IMR-90 (cell line): ENCODE data around the gene SLC46A2. TPM values are rescaled to one million over a fixed set of nuclear protein-coding genes. Genes with fewer than 3 reads are reported as not detected.

Experiments
- ATAC-seq: fragments of 200-7000 bp; cut with Tn5 transposase; 2 replicates; pipeline ENCODE4 v1.9.1; 2020; ENCODE audit warnings: low read depth, mild to moderate bottlenecking, moderate library complexity
- BruUV-seq: library from RNA; stranded (reverse); fragments of 400-500 nt; replicated peaks from 2 replicates; lab custom pipeline; 2021; lab: Mats Ljungman, UMichigan
- CTCF ChIA-PET: fragments of 300-600 bp; formaldehyde crosslinking; extraction: SDS; loops from one replicate; lab custom pipeline; 2021; ENCODE audit warnings: antibody characterized with exemption; lab: Yijun Ruan, JAX
- POLR2A ChIA-PET: fragments of 300-600 bp; sonication (Branson Sonifier 250); formaldehyde crosslinking; loops from one replicate; lab custom pipeline; 2022; ENCODE audit warnings: antibody characterized with exemption; ENCODE audit not compliant: unreplicated experiment; lab: Charles Lee
- DNase-seq: peaks from one replicate; pipeline ENCODE4 v3.0.0; 2013
- H2AFZ ChIP-seq: replicated peaks from 2 replicates; pipeline ENCODE3; 2013; ENCODE audit warnings: low read length, mild to moderate bottlenecking; ENCODE audit not compliant: poor library complexity
- H2AK5ac ChIP-seq: 2 replicates; pipeline ENCODE4 v1.6.1; 2013; ENCODE audit warnings: low read depth, low read length, inconsistent platforms
- H2AK9ac ChIP-seq: replicated peaks from 2 replicates; pipeline ENCODE3; 2013; ENCODE audit warnings: mild to moderate bottlenecking, low read depth, low read length, moderate library complexity; ENCODE audit not compliant: poor library complexity
- H2BK120ac ChIP-seq: 2 replicates; pipeline ENCODE4 v1.6.1; 2013; ENCODE audit warnings: low read depth, low read length, inconsistent platforms
- H2BK15ac ChIP-seq: 3 replicates; pipeline ENCODE4 v1.6.1; 2013; ENCODE audit warnings: low read depth, low read length, inconsistent platforms
- H2BK20ac ChIP-seq: 2 replicates; pipeline ENCODE4 v1.6.1; 2013; ENCODE audit warnings: low read depth, mild to moderate bottlenecking, inconsistent platforms, low read length, moderate library complexity
- H2BK5ac ChIP-seq: 2 replicates; pipeline ENCODE4 v1.6.1; 2013; ENCODE audit warnings: mild to moderate bottlenecking, low read depth, low read length, inconsistent platforms; ENCODE audit not compliant: poor library complexity, severe bottlenecking
- H3K14ac ChIP-seq: replicated peaks from 2 replicates; pipeline ENCODE4 v1.6.1; 2013; ENCODE audit warnings: low read depth, low read length, inconsistent platforms
- H3K18ac ChIP-seq: 2 replicates; pipeline ENCODE4 v1.6.1; 2013; ENCODE audit warnings: low read depth, low read length, control low read depth
- H3K23ac ChIP-seq: 2 replicates; pipeline ENCODE4 v1.6.1; 2013; ENCODE audit warnings: low read depth, low read length, inconsistent platforms
- H3K27ac ChIP-seq: 2 replicates; pipeline ENCODE4 v1.5.1; 2013; ENCODE audit warnings: mild to moderate bottlenecking, control low read depth, low read length; ENCODE audit not compliant: insufficient read depth
- H3K27me3 ChIP-seq: 2 replicates; pipeline ENCODE4 v1.6.1; 2013; ENCODE audit warnings: low read length; ENCODE audit not compliant: control insufficient read depth, insufficient read depth
- H3K36me3 ChIP-seq: 2 replicates; pipeline ENCODE4 v1.6.1; 2013; ENCODE audit warnings: low read length, mixed read lengths; ENCODE audit not compliant: control insufficient read depth, insufficient read depth
- H3K4ac ChIP-seq: 2 replicates; pipeline ENCODE4 v1.6.1; 2013; ENCODE audit warnings: low read depth, low read length, inconsistent platforms
- H3K4me1 ChIP-seq: 2 replicates; pipeline ENCODE4 v1.6.1; 2013; ENCODE audit warnings: low read length, mixed read lengths; ENCODE audit not compliant: control insufficient read depth, insufficient read depth
- H3K4me2 ChIP-seq: 2 replicates; pipeline ENCODE4 v1.6.1; 2013; ENCODE audit warnings: low read depth, mild to moderate bottlenecking, control low read depth, low read length, moderate library complexity
- H3K4me3 ChIP-seq: 2 replicates; pipeline ENCODE4 v1.5.1; 2013; ENCODE audit warnings: low read depth, mild to moderate bottlenecking, control low read depth, low read length, moderate library complexity; ENCODE audit not compliant: insufficient read depth
- H3K56ac ChIP-seq: 2 replicates; pipeline ENCODE4 v1.6.1; 2013; ENCODE audit warnings: low read length, inconsistent platforms; ENCODE audit not compliant: insufficient read depth; ENCODE audit errors: extremely low read depth
- H3K79me1 ChIP-seq, 2 experiments: 2 replicates each; pipeline ENCODE4 v1.6.1; 2013; ENCODE audit warnings: low read length in 2 of 2, inconsistent platforms in 1 of 2, low read depth in 1 of 2
- H3K9ac ChIP-seq: 2 replicates; pipeline ENCODE4 v1.6.1; 2013; ENCODE audit warnings: low read depth, low read length, control low read depth
- H3K9me1 ChIP-seq: 2 replicates; pipeline ENCODE4 v1.6.1; 2013; ENCODE audit warnings: low read length, inconsistent platforms; ENCODE audit not compliant: insufficient read depth
- H3K9me3 ChIP-seq: 2 replicates; pipeline ENCODE4 v1.6.1; 2013; ENCODE audit warnings: low read length; ENCODE audit not compliant: control insufficient read depth, insufficient read depth
- H4K20me1 ChIP-seq: 2 replicates; pipeline ENCODE4 v1.6.1; 2013; ENCODE audit warnings: low read length, inconsistent platforms; ENCODE audit not compliant: insufficient read depth
- H4K5ac ChIP-seq: 2 replicates; pipeline ENCODE4 v1.6.1; 2013; ENCODE audit warnings: mild to moderate bottlenecking, low read depth, low read length, control low read depth
- H4K8ac ChIP-seq, 2 experiments: 2 replicates each; pipeline ENCODE4 v1.6.1; 2013; ENCODE audit warnings: low read depth in 2 of 2, low read length in 2 of 2, control low read depth in 1 of 2, inconsistent platforms in 1 of 2
- H4K91ac ChIP-seq: 2 replicates; pipeline ENCODE4 v1.6.1; 2013; ENCODE audit warnings: low read depth, low read length, inconsistent platforms; ENCODE audit not compliant: insufficient read depth
- BHLHE40 ChIP-seq: fragments of 150-350 bp; IDR thresholded peaks from 2 replicates; pipeline ENCODE4 v1.6.1; 2016; ENCODE audit warnings: mild to moderate bottlenecking, low read depth, low read length
- CEBPB ChIP-seq: IDR thresholded peaks from 2 replicates; pipeline ENCODE4 v1.6.1; 2012; ENCODE audit warnings: low read depth, low read length, improper control_type of control experiment
- CHD1 ChIP-seq: IDR thresholded peaks from 2 replicates; pipeline ENCODE4 v1.6.1; 2012; ENCODE audit warnings: low read depth, low read length, improper control_type of control experiment
- CTCF ChIP-seq: conservative IDR thresholded peaks from 2 replicates; pipeline ENCODE4 v1.5.1; 2012; ENCODE audit warnings: mild to moderate bottlenecking, low read depth, low read length, improper control_type of control experiment
- ELK1 ChIP-seq: fragments of 150-350 bp; IDR thresholded peaks from 2 replicates; pipeline ENCODE4 v1.6.1; 2016; ENCODE audit warnings: low read depth, mild to moderate bottlenecking, low read length, moderate library complexity, borderline replicate concordance
- FOS ChIP-seq: fragments of 150-350 bp; IDR thresholded peaks from 2 replicates; pipeline ENCODE4 v1.6.1; 2016; ENCODE audit warnings: low read depth, low read length
- MAFK ChIP-seq: IDR thresholded peaks from 2 replicates; pipeline ENCODE4 v1.6.1; 2012; ENCODE audit warnings: low read depth, low read length, improper control_type of control experiment
- MAZ ChIP-seq: IDR thresholded peaks from 2 replicates; pipeline ENCODE4 v1.6.1; 2012; ENCODE audit warnings: low read depth, mild to moderate bottlenecking, low read length, improper control_type of control experiment, moderate library complexity, borderline replicate concordance
- MXI1 ChIP-seq: IDR thresholded peaks from 2 replicates; pipeline ENCODE4 v1.6.1; 2012; ENCODE audit warnings: low read depth, mild to moderate bottlenecking, low read length, moderate library complexity, borderline replicate concordance
- NFE2L2 ChIP-seq: fragments of 150-350 bp; IDR thresholded peaks from 2 replicates; pipeline ENCODE4 v1.6.1; 2016; ENCODE audit warnings: low read depth, mild to moderate bottlenecking, low read length
- POLR2A ChIP-seq: IDR thresholded peaks from 2 replicates; pipeline ENCODE4 v1.6.1; 2012; ENCODE audit warnings: mild to moderate bottlenecking, low read depth, low read length
- RAD21 ChIP-seq: IDR thresholded peaks from 2 replicates; pipeline ENCODE4 v1.6.1; 2012; ENCODE audit warnings: low read length, improper control_type of control experiment
- RCOR1 ChIP-seq: IDR thresholded peaks from 2 replicates; pipeline ENCODE4 v1.6.1; 2012; ENCODE audit warnings: mild to moderate bottlenecking, low read length, improper control_type of control experiment; ENCODE audit not compliant: insufficient replicate concordance
- RFX5 ChIP-seq: IDR thresholded peaks from 2 replicates; pipeline ENCODE4 v1.8.0; 2012; ENCODE audit warnings: low read depth, mild to moderate bottlenecking, low read length, moderate library complexity
- SMC3 ChIP-seq: fragments of 150-350 bp; IDR thresholded peaks from 2 replicates; pipeline ENCODE4 v1.6.1; 2016; ENCODE audit warnings: low read depth, mild to moderate bottlenecking, antibody characterized with exemption, low read length, moderate library complexity
- USF2 ChIP-seq: fragments of 150-350 bp; IDR thresholded peaks from 2 replicates; pipeline ENCODE4 v1.6.1; 2017; ENCODE audit warnings: mild to moderate bottlenecking, antibody characterized with exemption, low read length, low read depth
- WGBS, 2 experiments: methylation state at CpG; one replicate each; pipeline versions ENCODE4 v1.1.5 to v1.1.7; 2013; ENCODE audit warnings: missing lambda C conversion rate in 2 of 2; ENCODE audit not compliant: insufficient read length in 1 of 2; ENCODE audit errors: extremely low coverage in 2 of 2; 5-methylcytosine and 5-hydroxymethylcytosine counted together
- dilution Hi-C: fragments of 300-500 bp; cut with HindIII; formaldehyde crosslinking; loops from one replicate; pipeline ENCODE4 v1.14.3; 2018; ENCODE audit warnings: low sequenced_read_pairs; ENCODE audit not compliant: unreplicated experiment
- in situ Hi-C: fragments of 300-500 bp; cut with MboI; formaldehyde crosslinking; loops from 3 replicates; pipeline ENCODE4 v1.14.3; 2019; ENCODE audit warnings: low sequenced_read_pairs, inconsistent platforms, mixed read lengths
- intact Hi-C: fragments of 100-400 bp; cut with micrococcal nuclease; formaldehyde crosslinking; loops from 2 replicates; pipeline ENCODE4 v1.10.0; 2022
- polyA plus RNA-seq, 3 experiments: library from polyadenylated mRNA; depleted of rRNA; stranded (reverse); fragments of >200 nt; gene quantifications; 2 replicates each; pipeline ENCODE4 v1.2.3, GENCODE V29; 2012; ENCODE audit warnings: low replicate concordance in 1 of 3
- total RNA-seq: library from RNA; depleted of rRNA; stranded (reverse); fragments of >200 nt; gene quantifications from 2 replicates; pipeline ENCODE4 v1.2.3, GENCODE V29; 2012

SLC46A2 gene
- total and polyA plus RNA-seq, 2 of the 4 experiments (the other 2 are of a cell fraction), result not detected

DNA sequence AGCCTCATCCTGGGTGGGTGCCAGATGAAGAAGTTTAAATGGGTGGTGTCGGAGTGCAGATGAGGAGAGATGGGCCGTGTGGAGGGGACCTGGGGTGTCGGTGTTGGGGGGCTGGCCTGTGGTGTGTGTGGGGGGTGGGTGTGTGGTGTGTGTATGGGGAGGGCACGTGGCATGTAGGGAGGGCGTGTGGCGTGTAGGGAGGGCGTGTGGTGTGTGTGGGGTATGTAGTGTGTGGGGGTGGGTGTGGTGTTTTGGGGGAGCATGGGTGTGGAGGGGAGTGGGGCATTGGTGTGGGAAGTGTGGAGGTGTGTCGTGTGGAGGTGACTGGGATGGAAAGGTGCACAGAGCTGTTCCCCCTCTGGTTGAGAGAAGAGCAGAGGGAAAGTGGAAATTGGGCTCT lies 34.5 kb downstream of the SLC46A2 start:
- Histone ChIP-seq H3K79me1 (peaks cover 0 to 7% of the 10 kb centered on the region in 2 experiments; a peak in 1 of 4 replicates), H3K4me1 (no peaks in the 10 kb centered on the region; the same call in 1 of the 2 replicates), H4K91ac (no peak overlapping the region), H3K4me2 (no peak overlapping the region), H2BK5ac (no peak overlapping the region), H2BK15ac (no peak overlapping the region), H3K9me1 (no peaks in the 10 kb centered on the region), H2BK20ac (no peak overlapping the region), H3K56ac (no peak overlapping the region), H3K27ac (no peak overlapping the region), H3K9me3 (no peaks in the 10 kb centered on the region), H3K14ac (no peak overlapping the region), H3K9ac (no peak overlapping the region), H3K4me3 (no peak overlapping the region), H2AK5ac (no peak overlapping the region), H4K5ac (no peak overlapping the region), H3K23ac (no peak overlapping the region), H3K36me3 (peaks cover 12% of the 10 kb centered on the region), H2BK120ac (no peak overlapping the region), H3K18ac (no peak overlapping the region), H4K8ac (no peak overlapping the region), H4K20me1 (peaks cover 3% of the 10 kb centered on the region; the same call in 1 of the 2 replicates), H3K27me3 (no peaks in the 10 kb centered on the region), H2AK9ac (no peak overlapping the region), H2AFZ (no peak overlapping the region), H3K4ac (no peak overlapping the region)
- ChIA-PET POLR2A (no interaction called here), CTCF (interaction anchor here (0.5 to 0.7 kb wide), 2 partner anchors 47 to 161 kb away, joined by 3 to 6 read pairs; no protein-coding TSS in a partner anchor)
- intact Hi-C loops, result no loop called here
- DNase-seq (no peak), ATAC-seq (no peak)
- TF ChIP-seq NFE2L2, result no peak
- no peak for TF ChIP-seq CTCF
- no peak for TF ChIP-seq CEBPB
- TF ChIP-seq MAZ, result no peak
- no peak for TF ChIP-seq POLR2A
- no peak for TF ChIP-seq ELK1
- no peak for TF ChIP-seq RAD21
- no peak for TF ChIP-seq RCOR1
- no peak for TF ChIP-seq SMC3
- TF ChIP-seq USF2, result no peak
- no peak for TF ChIP-seq FOS
- no peak for TF ChIP-seq MXI1
- no peak for TF ChIP-seq BHLHE40
- no peak for TF ChIP-seq MAFK
- no peak for TF ChIP-seq CHD1
- no peak for TF ChIP-seq RFX5
- dilution Hi-C loops, result no loop called here
- no TSS peak for BruUV-seq
- WGBS, 2 experiments, result 79 to 100% methylated on average over 2 to 3 of the region's 8 CpGs
- in situ Hi-C loops, result no loop called here
